ENCODE measurements around the gene ATP6V0A1.
"Not testable (repeated sequence)": the region's sequence is repeated elsewhere in the genome, so short reads cannot be mapped to it uniquely, and the experiment has no call there.

ATP6V0A1 gene

DNA sequence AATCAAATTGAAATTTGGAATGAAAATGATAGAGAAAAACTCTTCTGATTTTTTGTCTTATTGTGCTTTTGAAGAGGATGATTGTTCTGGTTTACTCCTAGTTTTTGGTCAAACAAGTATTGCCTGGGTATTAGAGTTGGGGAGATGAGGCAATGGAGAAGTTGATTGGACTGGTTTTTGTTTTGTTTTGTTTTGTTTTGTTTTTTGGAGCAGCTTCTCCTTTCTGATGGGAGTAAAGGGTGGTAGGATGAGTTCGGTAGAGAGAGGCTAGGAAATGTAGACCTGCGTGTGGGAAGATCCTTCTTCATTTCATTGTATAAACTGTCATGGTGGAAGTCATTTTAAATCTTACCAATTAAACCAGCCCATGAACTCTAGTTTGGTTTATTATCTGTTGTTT lies 17.7 kb downstream of the ATP6V0A1 start:
- no peak for DNase-seq (ENCODE audit: low read depth)

- no peak for DNase-seq (ENCODE audit: low read depth)
Measured at GRCh38 chr17:42477173-42477572, 18.5 kb downstream of the ATP6V0A1 start.

DNA sequence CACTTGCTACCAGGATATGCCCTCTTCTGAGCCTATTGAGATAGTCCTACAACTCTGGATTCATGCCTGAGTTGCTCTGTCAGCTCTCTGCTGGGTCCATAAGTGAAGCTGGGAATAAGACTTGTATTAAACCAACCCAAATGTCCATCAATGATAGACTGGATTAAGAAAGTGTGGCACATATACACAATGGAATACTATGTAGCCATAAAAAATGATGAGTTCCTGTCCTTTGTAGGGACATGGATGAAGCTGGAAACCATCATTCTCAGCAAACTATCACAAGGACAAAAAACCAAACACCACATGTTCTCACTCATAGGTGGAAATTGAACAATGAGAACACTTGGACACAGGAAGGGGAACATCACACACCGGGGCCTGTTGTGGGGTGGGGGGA lies 19.1 kb downstream of the ATP6V0A1 start:
- DNase-seq (ENCODE audit: low read depth), result not testable (repeated sequence)

DNA sequence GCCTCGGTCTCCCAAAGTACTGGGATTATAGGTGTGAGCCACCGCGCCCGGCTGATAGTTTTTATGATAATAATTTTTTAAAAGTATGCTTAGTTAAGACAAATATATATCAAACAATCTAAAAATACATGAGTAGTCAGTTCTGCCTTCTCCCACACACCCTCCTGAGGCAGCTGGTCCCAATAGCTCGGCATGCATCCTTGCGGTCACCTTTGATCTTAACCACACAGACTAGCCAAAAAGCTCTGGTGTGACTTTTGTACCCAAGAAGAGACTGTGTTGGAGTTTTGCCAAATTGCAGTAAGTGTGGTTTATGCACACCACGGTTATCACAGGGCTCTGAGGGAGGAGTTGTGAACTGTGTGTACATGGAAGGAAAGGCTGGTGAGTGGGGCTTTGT lies 25.6 kb downstream of the ATP6V0A1 start:
- peak; percentile 39 for DNase-seq (ENCODE audit: low read depth)

- no peak for DNase-seq (ENCODE audit: low read depth)
Measured at GRCh38 chr17:42485680-42486079, 27.0 kb downstream of the ATP6V0A1 start.

DNA sequence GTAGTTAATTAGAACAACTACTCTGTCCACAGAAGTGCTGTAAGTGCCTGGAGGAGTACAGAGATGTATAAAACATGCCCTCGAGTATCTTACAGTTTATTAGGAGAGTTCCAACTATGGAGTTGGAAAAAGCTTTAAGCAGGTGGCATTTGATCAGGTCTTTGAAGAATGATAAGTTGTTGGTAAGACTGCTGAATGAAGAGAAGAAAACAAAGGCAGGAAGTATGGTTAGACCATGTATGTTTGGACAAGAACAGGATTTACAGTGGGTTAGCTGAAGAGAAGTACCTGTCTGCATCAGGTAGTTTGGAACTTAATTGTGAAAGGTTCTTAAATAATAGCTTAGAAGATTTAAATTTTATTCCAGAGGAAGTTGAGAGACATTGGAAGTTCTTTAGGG lies 29.4 kb downstream of the ATP6V0A1 start:
- DNase-seq (ENCODE audit: low read depth), result no peak

- DNase-seq (ENCODE audit: low read depth), result no peak
Measured at GRCh38 chr17:42493319-42493718, 34.6 kb downstream of the ATP6V0A1 start.

DNA sequence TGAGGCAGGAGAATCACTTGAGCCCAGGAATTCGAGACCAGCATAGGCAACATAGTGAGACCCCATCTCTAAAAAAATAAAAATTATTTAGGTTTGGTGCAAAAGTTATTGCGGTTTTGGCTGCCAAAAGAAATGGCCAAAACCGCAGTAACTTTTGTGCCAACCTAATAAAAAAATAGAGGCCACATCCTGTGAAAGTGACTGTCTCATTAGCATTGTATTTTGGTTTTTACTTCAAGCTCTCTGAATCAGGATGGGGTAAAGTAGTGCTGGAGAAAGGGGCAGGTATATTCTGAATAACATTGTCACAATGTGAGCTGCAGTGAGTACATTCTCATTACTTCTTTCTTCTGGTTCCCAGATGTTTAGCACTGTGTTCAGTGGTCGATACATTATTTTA lies 36.0 kb downstream of the ATP6V0A1 start:
- no peak for DNase-seq (ENCODE audit: low read depth)

GRCh38 chr17:42498828-42499227 lies 40.1 kb downstream of the ATP6V0A1 start:
- no peak for DNase-seq (ENCODE audit: low read depth)

DNA sequence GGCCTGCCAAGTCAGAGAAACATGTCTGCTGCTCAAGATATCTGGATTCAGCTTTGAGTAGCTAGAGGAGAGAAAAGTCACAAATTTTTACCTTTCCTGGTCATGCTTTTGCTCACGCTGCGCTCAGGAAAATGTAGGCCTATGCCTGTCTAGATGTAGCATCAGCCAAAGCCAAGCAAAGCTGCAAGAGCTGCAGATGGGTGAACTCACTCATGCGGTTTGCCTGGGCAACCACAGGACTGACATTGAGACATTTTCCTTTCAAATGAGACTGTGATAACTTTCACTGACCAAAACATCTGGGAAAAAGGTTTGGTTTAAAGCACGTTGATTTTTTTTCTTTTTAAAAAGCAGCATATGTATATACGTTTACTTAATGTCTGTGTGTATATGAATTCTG lies 43.4 kb downstream of the ATP6V0A1 start:
- DNase-seq (ENCODE audit: low read depth), result no peak

DNA sequence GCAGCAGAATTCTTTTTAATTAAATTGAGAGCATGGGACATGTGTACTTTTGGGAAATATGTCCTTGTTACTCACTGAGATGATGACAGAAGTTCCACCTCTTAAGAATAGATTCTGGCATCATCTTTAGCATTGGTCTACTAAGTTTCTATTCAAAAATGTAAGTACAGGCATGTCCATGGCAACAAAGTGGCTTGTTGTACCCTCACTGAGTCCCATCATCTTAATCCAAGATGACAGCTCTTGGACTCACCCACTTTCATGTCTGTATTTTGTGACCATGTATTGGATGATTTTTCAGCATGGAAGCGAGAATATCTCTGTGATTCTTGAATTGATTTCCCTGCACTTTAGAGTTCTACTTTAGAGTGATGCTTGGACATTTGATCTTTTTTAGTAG lies 44.2 kb downstream of the ATP6V0A1 start:
- no peak for DNase-seq (ENCODE audit: low read depth)

GRCh38 chr17:42507671-42508070 lies 49.0 kb downstream of the ATP6V0A1 start:
- DNase-seq (ENCODE audit: low read depth), result no peak

GRCh38 chr17:42508426-42509165 lies 49.9 kb downstream of the ATP6V0A1 start:
- DNase-seq (ENCODE audit: low read depth), result no peak

DNA sequence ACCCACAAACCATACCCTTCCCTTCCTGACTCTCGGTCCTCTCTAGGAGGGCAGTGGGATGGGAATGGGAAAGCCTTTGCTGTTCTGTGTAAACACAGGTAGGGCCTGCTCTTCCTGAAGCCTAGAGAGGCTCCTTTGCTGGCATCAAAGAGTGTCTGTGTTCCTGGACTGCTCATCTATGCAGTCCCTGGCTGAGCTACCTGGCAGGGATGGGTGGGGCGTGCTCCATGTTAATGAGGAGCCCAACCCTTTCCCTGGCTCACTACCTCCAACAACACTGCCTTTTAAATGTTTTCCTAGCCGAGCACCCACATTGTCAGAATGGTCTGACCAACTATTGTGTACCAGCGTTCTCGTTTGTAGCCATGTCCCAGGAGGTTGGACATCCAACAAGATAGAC lies 50.7 kb downstream of the ATP6V0A1 start:
- no peak for DNase-seq (ENCODE audit: low read depth)

- DNase-seq (ENCODE audit: low read depth), result no peak
Measured at GRCh38 chr17:42509841-42510240, 51.2 kb downstream of the ATP6V0A1 start.

- no peak for DNase-seq (ENCODE audit: low read depth)
Measured at GRCh38 chr17:42512246-42512645, 53.6 kb downstream of the ATP6V0A1 start.

DNA sequence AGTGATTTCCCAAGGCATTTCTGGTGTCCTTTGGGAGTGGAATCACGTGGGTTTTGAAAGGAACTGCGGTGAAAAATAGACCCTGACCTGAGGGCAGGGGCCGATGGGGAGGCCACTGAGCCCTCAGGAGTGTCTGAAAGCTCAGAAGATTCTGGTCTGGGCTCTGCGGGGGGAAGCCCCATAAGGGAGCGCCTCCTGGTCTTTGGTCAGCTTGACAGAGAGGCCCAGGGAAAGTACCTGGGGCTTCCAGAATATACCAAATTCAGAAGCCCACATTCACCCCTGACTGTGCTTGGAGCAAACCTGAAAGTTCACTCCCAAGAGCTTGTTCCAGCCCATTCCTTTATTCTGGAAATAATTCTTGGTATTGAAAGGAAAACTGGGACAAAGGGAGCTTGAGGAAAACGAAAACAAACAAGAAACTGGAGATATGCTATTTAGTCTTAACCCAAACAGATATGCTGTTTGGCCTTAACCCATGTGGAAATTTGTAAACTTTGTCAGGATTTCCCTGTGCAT lies 54.1 kb downstream of the ATP6V0A1 start:
- no peak for DNase-seq (ENCODE audit: low read depth)

DNA sequence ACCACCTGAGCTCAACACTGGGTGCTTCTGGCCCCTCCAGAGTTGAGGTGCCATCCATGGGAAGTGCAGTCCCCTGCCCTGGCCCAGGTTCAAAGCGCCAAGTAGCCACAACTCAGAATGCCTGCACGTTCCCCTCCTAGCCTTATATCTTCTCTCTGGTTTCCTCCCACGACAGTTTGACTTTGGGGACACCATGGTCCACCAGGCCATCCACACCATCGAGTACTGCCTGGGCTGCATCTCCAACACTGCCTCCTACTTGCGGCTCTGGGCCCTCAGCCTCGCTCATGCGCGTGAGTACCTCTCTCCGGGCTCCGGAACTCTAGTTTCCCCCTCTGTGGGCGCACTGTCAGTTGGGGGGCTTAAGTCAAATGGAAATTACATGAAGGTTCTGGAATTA lies 55.0 kb downstream of the ATP6V0A1 start:
- DNase-seq (ENCODE audit: low read depth), result no peak

GRCh38 chr17:42514279-42514678 lies 55.6 kb downstream of the ATP6V0A1 start:
- DNase-seq (ENCODE audit: low read depth), result no peak

DNA sequence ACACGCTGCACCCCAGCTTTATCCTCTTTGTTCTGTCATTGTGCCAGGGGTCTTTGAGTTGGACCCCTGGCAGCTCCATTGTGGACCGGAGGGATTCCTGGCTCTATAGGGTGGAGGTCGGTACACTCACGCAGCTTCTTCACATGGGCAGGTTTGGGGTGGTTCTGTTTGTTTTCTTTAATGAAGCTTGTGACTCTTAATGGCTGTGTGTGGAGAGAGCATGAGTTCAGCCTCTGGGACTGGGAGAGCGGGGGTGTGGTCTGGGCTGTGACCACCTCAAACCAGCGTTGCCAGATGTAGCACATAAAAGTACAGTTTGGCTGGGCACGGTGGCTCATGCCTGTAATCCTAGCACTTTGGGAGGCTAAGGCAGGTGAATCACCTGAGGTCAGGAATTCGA lies 56.2 kb downstream of the ATP6V0A1 start:
- no peak for DNase-seq (ENCODE audit: low read depth)

- peak; percentile 76 for DNase-seq (ENCODE audit: low read depth)
Measured at GRCh38 chr17:42517516-42517915, 58.8 kb downstream of the ATP6V0A1 start.

DNA sequence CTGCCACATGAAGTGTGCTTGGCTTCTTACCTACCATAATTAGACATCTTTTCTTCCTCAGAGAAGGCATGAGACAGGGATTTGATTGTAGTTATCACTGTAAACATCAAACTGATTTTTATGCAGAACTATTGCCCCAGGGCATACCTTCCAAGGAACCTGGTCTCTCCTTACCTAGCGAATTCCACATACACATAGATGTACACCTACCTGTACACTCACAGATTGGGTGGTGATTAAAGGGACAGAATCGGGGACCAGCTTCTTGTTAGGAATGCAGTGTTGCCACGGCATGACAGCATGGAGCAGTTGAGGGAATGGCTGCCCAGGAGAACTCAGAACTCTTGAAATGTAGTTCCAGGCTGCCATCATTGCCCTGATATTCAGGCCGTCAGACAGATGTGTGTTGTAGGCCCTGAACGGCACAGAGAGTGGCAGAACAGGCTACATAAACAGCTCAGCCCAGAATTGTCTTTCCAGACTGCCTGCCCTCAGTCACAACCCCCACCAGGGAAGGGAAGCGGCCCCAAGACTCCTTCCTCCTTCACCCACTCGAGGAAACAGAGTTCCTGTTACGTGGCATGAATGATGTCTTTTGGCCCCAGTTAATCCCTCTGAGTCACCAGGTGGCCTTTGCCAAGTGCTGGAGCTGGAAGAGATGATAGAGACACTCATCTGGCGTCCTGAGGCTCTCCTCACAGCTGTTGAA lies 59.5 kb downstream of the ATP6V0A1 start:
- DNase-seq (ENCODE audit: low read depth), result no peak

DNA sequence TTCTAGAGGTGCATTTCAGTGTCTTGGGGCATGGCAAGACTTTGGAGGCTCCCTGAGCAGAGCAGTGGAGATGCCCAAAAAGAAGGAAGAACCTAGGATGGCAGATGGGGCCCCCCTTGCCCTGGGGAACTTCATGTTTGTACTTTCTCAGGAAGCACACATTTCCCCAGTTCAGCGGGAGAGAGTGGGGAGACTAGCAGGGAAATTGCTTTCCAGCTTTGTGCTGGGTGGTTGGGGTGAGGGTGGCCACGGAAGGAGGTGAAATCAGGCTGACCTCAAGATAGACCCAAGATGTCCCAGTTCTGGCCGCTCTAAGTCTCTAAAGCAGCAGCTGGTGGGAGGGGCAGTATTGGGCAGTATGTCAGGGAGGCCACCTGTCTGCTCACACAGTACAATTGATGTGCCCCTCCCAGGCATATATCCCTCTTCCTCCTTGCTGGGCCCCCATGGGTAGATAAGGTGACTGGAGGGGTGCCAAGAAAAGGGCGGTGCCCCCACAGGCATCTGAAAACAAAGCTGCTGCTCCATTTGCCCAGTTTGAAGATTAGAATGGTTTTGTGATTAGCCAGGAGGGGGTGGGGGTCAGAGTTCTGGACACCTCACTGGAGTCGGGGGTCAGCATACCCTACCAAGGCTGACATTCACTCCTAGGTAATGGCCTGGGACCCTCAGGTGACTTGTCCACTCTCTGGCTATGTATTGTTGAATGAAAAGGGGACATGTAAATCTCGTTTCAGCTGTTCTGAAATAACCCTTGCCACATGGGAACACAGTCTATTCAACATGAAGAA lies 60.3 kb downstream of the ATP6V0A1 start:
- no peak for DNase-seq (ENCODE audit: low read depth)
